Large intestine (tissue), 3 donors: ENCODE measurements around the gene IDUA. TPM values are rescaled to one million over a fixed set of nuclear protein-coding genes. Genes with fewer than 3 reads are reported as not detected.

Experiments used
- DNase-seq, 2 donors: peaks; one replicate each; pipeline versions ENCODE4 v3.0.0 to v3.0.0-alpha.2; 2013
- H3K27ac ChIP-seq: one replicate; pipeline ENCODE4 v1.5.1; 2013; ENCODE audit warnings: low read length
- H3K27me3 ChIP-seq: 2 replicates; pipeline ENCODE4 v1.6.1; 2013; ENCODE audit warnings: low read length; ENCODE audit not compliant: control insufficient read depth, insufficient read depth
- H3K36me3 ChIP-seq: 2 replicates; pipeline ENCODE4 v1.6.1; 2013; ENCODE audit warnings: low read length; ENCODE audit not compliant: control insufficient read depth, insufficient read depth
- H3K4me1 ChIP-seq: one replicate; pipeline ENCODE4 v1.6.1; 2013; ENCODE audit warnings: low read length; ENCODE audit not compliant: control insufficient read depth, insufficient read depth
- H3K4me3 ChIP-seq: one replicate; pipeline ENCODE4 v1.5.1; 2013; ENCODE audit warnings: low read length
- H3K9me3 ChIP-seq: one replicate; pipeline ENCODE4 v1.6.1; 2013; ENCODE audit warnings: mild to moderate bottlenecking, low read depth, low read length, moderate library complexity; ENCODE audit not compliant: control insufficient read depth
- WGBS: methylation state at CpG from one replicate; pipeline ENCODE4 v1.1.5; 2013; ENCODE audit warnings: low lambda C conversion rate; ENCODE audit not compliant: insufficient coverage; 5-methylcytosine and 5-hydroxymethylcytosine counted together
- polyA plus RNA-seq: library from polyadenylated mRNA; unstranded; fragments of 120-200 nt; gene quantifications from one replicate; pipeline ENCODE4 v1.2.1, GENCODE V29; 2013

IDUA gene
- polyA plus RNA-seq, 1 donor: 21.1 TPM

DNA sequence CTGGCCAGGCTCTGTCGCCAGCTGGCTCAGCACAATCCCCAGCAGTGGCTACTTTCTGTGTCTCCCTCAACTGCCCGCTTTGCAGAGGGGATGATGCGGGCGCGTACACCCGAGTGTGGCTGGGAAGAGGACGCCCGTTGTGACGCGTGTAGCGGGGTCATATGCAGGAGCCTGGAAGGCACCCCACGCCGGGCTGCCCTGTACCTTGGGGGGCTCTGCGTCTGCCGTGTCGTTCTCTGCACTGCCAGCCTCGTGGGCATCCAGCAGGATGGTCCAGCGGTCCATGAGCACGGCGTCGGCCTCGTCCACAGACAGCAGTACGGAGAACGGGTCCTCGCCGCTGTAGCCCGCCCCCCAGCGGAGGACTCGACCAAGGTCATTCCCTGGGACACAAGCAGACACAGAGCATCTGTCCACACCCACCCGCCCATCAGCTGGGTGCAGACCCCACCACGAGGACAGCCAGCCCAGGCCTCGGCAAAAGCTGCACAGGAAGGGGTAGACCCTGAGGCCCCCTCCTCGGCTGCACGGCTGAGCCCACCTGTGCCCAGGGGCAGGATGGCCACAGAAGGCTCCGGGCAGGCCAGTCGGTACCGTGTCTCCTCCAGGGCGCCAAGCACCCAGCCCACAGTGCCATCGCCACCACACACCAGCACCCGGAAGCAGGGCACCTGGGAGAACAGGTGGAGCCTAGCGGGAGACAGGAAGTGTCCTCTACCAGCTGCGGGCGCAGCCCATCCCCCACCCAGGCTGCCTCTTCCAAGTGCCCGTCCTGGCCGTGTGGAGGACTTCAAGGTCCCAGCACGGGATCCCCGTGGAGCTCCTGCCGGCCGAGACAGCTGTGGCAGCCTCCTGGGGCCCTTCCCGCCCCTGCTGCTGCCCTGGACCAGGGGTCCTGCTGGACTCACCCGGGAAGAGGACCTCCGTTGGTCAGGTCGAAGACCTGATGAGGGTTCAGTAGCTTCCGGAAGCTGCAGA is 24.3 kb upstream of the IDUA start:
- WGBS: no CpG with 5 or more reads among the region's 54 CpGs
- H3K36me3 ChIP-seq: peaks cover 73% of the 10 kb centered on the region
- DNase-seq: no peak

DNA sequence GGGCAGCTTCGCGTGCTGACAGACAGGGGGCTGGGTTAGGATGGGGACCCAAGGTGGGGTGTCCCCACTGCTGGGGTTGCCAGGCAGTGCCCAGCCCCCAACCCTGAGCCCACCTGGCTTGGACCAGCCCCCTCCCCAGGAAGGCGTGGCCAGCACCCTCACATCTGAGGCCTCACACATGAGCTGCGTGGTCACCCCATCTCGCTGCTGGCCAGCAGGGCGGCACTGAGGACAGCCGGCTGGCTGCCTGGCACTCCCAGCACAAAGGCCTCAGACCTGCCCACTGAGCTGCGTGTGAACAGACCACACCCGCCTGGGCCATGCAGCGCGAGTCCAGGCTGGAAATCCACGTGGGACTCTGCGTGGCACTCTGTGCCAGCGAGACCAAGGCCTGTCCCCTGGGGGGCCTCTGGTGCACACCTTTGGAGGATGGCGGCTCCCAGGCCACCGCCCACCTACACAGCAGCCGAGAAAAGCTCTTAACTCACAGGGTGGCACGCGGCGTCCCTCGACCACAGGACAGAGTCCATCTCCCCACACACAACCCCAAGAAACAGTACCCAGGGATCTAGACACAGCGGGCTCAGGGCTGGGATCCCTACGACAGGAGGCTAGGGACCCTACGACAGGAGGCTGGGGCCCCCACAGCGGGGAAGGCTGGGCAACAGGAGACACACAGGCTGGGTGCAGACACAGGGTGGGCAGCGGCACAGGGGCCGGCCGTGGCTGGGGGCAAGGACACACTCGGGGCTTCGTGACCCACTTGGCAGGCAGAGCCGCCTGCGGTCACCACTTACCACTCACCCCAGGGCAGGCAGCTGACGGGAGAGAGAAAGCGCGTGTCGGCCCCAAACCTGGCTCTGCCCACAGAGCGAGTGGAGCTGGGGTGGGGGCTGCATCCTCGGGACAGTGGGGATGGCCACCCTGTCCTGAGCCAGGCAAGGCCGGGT is 23.3 kb upstream of the IDUA start:
- no peak overlapping the region for H3K4me3 ChIP-seq
- peaks cover 70% of the 10 kb centered on the region for H3K36me3 ChIP-seq
- no CpG with 5 or more reads among the region's 39 CpGs for WGBS
- H3K27me3 ChIP-seq: peaks cover 14% of the 10 kb centered on the region
- no peak overlapping the region for H3K27ac ChIP-seq
- peaks cover 3% of the 10 kb centered on the region for H3K9me3 ChIP-seq
- peaks cover 3% of the 10 kb centered on the region for H3K4me1 ChIP-seq
- DNase-seq: no peak

More for the DNA sequence above, 24.3 kb upstream of the IDUA start:
- Histone ChIP-seq H3K27me3 (peaks cover 5% of the 10 kb centered on the region), H3K4me3 (no peak overlapping the region), H3K27ac (no peak overlapping the region), H3K9me3 (peaks cover 8% of the 10 kb centered on the region), H3K4me1 (no peaks in the 10 kb centered on the region)

DNA sequence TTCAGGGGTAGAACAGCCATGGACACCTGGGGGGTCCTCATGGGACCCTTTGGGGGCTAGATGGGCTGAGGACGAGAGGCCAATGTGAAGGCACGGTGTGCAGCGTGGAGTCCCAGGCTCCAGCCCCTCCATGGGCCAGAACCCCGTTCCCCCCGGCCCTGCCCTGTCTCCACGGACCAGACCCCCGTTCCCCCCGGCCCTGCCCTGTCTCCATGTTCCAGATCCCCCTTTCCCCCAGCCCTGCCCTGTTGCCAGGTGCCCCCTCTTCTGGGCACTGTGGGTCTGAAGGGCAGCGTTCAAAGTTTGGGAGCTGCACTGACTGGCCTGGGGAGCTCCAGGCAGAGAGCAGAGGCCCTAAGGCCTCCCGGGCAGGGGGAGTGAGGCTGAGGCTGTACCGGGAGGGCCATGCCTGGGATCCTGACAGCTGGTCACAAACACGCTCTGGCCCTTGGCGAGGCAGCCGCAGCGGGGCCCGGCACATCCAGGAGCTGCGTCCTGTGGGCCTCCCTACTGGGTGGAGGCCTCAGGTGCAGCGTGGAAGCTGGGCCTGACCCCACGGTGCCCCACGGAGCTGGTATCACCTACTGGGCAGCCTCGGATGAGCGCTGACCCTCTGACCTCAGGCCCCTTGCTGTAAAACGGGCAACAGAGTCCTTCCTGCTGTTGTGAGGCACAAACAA is 22.4 kb upstream of the IDUA start:
- Histone ChIP-seq H3K36me3 (peaks cover 62% of the 10 kb centered on the region), H3K4me3 (no peak overlapping the region), H3K27me3 (peaks cover 16% of the 10 kb centered on the region), H3K9me3 (peaks cover 3% of the 10 kb centered on the region), H3K4me1 (peaks cover 10% of the 10 kb centered on the region), H3K27ac (no peak overlapping the region)
- no CpG with 5 or more reads among the region's 23 CpGs for WGBS
- no peak for DNase-seq

GRCh38 chr4:965048-965765 is 21.6 kb upstream of the IDUA start:
- Histone ChIP-seq H3K27me3 (peaks cover 16% of the 10 kb centered on the region), H3K4me3 (no peak overlapping the region), H3K4me1 (peaks cover 12% of the 10 kb centered on the region), H3K9me3 (peaks cover 3% of the 10 kb centered on the region), H3K27ac (no peak overlapping the region), H3K36me3 (peaks cover 59% of the 10 kb centered on the region)
- DNase-seq: no peak
- no CpG with 5 or more reads among the region's 26 CpGs for WGBS

- H3K9me3 ChIP-seq: peaks cover 3% of the 10 kb centered on the region
- H3K27me3 ChIP-seq: peaks cover 16% of the 10 kb centered on the region
- no peak for DNase-seq
- no peak overlapping the region for H3K4me3 ChIP-seq
- no peak overlapping the region for H3K27ac ChIP-seq
- H3K36me3 ChIP-seq: peaks cover 57% of the 10 kb centered on the region
- no CpG with 5 or more reads among the region's 21 CpGs for WGBS
- peaks cover 17% of the 10 kb centered on the region for H3K4me1 ChIP-seq
Observed at GRCh38 chr4:965766-966134, 21.1 kb upstream of the IDUA start.

- Histone ChIP-seq H3K27ac (no peak overlapping the region), H3K27me3 (peaks cover 16% of the 10 kb centered on the region), H3K4me1 (peaks cover 25% of the 10 kb centered on the region), H3K4me3 (no peak overlapping the region), H3K9me3 (peaks cover 3% of the 10 kb centered on the region), H3K36me3 (peaks cover 52% of the 10 kb centered on the region)
- no peak for DNase-seq
- no CpG with 5 or more reads among the region's 48 CpGs for WGBS
Observed at GRCh38 chr4:966266-967112, 20.4 kb upstream of the IDUA start.

GRCh38 chr4:967113-968104 is 19.4 kb upstream of the IDUA start:
- Histone ChIP-seq H3K4me3 (no peak overlapping the region), H3K4me1 (peaks cover 34% of the 10 kb centered on the region), H3K27ac (no peak overlapping the region), H3K9me3 (peaks cover 3% of the 10 kb centered on the region), H3K27me3 (peaks cover 16% of the 10 kb centered on the region), H3K36me3 (peaks cover 43% of the 10 kb centered on the region)
- DNase-seq: no peak
- no CpG with 5 or more reads among the region's 76 CpGs for WGBS

- no peak for DNase-seq
- no CpG with 5 or more reads among the region's 24 CpGs for WGBS
- Histone ChIP-seq H3K4me1 (peaks cover 35% of the 10 kb centered on the region), H3K27ac (no peak overlapping the region), H3K27me3 (peaks cover 16% of the 10 kb centered on the region), H3K4me3 (no peak overlapping the region), H3K36me3 (peaks cover 35% of the 10 kb centered on the region), H3K9me3 (peaks cover 3% of the 10 kb centered on the region)
Observed at GRCh38 chr4:968221-968620, 18.6 kb upstream of the IDUA start.
